ENCODE measurements around the gene KCTD18.

KCTD18 gene

DNA sequence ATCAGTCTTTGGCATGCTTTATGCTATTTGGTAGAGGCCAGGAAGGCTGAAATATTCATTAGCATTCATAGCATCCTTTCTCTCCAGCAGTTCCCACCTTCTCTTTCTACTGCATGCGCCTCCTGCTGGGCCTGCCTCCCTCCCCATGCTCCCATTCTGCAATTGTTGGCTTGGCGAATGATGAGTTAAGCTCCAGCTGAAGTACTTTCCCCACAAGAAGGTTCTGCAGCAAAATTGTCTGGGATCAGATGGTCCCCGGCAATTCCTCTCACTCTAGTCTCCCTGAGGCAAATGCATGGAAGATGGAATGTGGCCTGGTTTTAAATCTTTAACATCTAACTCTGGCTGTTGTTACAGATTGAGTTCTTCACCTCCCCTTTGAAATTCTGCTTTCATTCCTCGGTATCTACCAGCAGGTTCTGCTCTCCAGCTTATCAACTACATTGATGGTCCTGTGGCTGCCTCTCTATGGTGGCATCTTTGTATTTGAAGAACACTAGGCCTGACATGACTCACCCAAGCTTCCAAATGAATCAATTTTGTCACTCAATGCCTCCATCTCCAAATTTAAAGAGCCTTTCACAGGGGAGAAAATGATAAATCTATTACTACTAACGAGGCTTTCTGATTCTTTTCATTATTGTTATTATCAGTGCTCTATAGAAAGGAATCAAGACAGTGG is 55.9 kb downstream of the KCTD18 start:
- DNase-seq = no peak

DNA sequence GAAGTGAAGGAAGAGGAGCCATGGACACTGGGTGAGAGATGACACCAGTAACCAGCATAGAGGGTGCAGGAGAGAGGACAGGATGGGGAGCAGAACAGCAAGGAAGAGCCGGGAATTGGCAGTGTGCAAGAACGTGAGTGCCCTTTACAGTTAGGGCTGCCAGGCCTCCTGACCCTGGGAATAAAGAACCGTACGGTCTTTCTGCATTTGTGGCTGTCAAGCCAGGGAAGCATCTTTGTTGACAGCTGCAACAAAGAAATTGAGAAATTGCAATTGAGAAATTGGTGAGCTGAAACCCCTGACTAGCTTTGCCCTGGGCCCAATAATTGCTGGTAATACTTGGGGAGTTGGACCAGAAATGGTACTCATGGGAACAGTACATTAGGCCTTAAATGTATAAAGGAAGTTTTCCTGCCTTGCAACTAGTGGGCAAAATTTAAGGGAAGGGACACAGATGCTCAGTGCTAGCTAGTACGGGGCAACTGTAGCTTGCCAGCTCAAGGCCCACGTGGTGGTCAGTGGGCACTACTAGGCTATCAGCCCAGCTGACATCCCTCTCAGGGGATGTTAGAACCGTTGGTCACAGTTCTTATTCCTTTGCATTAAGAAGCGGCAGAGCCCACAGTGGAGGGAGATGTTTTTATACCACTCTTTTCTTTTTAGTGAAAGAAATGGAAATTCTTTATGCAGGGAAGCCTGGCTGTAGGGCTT is 56.6 kb downstream of the KCTD18 start:
- no peak for DNase-seq

DNA sequence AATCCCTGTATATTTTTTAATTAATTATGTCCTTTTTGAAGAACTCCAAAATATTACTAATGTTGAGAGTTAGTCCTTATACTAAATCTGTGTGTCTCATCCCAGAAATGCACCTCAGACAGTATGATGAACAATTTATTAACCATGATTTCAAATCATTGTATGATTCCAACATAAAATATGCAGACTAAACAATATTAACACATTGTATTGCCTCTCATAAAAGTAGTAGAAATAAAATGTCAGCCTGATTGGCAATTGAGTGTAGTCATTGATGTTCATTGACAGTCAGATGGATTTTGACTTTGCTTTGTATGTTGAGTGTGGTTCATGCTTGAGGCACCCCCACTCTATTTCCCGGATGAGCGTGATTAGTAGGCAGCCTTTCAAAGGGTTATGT is 57.5 kb downstream of the KCTD18 start:
- DNase-seq = no peak

DNA sequence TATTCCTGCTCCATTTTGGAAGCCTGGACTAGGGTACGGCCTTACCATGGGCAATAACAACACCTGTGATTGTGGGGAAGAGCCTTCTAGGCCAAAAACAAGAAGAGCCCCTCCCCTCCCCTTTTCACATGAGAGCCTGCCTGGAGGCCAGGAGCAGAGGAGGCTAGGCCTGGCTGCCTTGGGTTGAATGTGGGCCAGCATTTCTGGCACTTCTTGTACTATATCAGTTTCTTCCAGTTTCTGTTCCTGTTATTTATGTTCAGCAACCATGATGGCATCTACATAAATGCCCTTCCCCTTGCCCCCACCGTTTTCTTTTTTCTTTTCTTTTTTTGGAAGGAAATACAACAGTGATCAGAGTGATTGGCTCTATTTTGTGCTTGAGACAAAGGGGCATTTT is 58.4 kb downstream of the KCTD18 start:
- DNase-seq = no peak

DNA sequence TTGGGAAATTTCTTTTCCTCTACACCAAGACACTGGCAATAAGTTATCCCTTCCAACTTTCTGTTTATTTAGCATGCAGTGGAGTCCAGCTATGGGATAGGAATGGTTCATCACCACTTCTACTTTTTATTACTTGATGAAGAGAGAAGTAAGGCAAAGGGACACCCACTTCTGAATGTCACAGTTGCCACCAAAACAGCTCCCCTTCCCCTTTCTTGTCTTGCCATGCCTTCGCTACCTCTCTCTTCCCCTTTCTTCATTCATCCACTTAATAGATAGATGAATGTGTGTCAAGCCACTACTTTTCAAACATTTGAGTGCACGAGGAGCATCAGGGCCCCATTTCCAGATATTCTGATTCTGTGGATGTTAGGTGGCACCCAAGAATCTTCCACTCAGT is 59.6 kb downstream of the KCTD18 start:
- no peak for DNase-seq

DNA sequence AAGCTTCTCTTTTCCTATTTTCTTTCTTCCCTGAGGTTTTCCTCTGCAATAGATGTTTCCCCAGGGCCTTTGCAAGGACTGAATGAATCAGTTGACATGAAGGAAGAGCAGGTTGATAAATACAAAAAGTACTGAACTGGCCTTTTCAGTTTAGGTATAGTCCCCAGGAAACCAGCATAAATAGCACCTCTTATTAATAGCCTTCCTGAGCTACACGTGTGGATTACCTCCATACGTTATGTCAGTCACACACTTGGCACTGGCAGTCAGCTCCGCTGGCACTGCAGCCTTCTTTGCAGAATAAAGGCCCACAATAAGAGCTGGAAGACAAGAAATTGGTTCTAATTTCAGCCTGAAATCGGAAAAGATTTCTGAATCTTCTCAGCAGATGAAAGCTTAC is 60.7 kb downstream of the KCTD18 start:
- no peak for DNase-seq

DNA sequence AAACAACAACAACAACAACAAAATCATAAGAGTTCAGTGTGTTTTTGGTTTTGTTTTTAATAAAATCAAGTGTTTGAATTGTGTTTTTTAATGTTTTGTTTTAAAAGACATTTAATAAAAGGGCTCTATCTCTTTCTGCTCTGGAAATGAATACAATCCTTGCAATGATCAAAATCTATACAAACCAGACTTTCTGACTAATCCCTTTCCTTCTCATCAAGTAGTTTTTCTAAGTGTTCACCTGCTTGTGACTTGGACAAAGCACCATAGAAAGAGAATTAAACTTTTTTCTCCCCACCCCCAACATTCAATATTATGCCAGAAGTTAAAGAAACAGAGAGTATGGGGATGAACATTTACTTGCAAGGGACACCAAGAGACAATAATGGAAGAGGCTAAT is 61.4 kb downstream of the KCTD18 start:
- no peak for DNase-seq

DNA sequence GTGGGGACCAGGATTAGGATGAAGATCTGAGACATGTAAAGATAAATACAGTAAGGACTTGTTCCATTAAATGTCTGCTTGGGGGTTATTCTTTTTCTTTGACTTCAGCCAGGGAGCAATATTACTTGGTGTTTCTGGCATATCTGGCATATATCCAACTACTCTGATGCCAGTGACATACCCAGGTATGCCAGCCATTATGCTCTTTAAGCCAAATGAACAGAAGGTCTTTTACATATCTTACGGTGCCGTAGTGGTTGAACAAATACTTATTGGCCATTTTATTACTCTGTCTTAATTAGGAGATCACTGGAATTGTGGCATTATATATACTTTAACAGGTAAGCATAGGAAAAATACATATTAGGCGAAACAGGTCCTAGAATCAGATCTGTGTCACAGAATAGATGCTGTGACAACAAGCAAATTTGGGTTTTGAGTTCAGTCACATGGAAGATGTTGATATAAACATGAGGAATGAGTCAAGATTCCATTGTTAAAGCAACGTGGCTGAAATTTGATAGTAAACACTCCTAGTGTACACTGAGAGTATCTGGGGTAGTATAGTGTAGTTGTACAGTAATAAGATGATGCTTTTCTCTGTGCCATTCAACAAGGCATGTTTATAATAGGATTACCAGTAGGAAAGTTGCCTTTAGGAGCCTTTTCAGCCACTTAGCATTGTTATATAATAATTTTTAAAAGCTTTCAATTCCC is 62.6 kb downstream of the KCTD18 start:
- DNase-seq = no peak

DNA sequence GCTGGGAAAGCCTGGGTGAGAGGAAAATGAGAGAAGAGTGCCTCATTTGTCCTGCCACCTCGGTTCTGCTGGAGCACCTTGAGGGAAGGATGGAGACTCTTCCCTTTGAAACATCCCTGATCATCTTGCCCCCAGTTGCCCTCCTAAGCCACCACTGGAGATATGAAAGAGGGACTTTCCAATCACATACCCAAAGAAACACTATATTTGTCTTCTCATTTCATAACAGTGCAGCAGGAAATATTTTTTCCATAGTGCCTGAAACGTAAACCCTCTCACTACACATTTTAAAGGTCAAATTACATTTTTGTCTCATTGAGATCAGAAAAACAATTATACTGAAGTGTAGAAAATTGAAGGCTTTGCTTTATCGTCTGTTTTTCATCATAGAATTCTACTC is 63.3 kb downstream of the KCTD18 start:
- DNase-seq = no peak

DNA sequence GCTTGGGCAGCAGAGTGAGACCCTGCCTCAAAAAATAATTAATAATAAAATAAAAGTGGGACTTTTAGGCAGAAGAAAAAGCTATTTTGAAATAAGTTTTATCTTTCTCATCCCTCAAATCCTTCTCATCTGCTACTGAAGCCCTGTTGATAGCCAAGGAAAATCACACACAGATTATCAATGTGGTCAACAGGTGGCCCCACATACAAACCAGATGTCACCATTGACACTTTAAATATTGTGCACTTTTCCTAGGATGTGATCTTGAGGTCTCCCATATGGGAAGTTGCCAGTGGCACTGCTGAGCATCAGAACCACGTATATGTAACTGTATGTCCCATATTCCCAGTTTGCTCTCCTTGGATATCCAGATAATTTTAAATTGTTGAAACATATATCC is 64.6 kb downstream of the KCTD18 start:
- no peak for DNase-seq

DNA sequence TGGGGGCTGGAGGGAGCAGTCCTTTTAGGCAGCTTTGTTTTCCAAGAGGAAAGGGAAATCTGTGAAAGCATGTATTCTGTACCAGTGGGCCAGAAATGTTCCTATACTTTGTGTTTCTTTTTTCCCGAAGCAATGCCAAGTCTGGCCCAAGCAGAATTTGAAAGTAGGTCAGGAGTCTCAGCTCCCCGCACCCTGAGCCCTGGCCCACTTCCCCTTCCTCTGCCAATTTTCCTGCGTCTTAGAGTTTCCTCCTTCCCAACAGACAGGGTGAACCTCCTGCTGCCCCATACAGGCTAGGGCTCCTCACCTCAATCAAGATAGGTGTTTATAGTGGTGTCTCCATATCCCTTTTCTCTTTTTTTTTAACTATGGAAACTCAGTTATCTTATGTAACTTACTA is 65.3 kb downstream of the KCTD18 start:
- no peak for DNase-seq

DNA sequence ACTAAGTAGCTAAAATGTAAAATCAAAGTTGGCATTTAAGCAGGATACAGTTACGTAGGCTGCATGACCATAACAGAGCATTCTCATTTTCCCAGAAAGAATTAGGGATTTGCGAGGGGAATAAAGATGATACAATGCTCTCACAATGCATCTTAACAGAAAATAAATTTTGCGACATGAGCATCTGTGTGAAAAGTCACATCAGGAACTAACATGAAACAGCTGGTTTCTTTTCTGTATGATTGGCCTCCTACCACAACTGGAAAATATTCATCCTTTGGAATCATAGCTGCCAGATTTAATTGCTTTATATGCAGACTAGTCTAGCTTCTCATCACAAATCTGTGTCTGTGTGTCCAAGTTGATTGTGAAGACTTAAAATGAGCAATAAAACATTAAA is 66.0 kb downstream of the KCTD18 start:
- DNase-seq = no peak

DNA sequence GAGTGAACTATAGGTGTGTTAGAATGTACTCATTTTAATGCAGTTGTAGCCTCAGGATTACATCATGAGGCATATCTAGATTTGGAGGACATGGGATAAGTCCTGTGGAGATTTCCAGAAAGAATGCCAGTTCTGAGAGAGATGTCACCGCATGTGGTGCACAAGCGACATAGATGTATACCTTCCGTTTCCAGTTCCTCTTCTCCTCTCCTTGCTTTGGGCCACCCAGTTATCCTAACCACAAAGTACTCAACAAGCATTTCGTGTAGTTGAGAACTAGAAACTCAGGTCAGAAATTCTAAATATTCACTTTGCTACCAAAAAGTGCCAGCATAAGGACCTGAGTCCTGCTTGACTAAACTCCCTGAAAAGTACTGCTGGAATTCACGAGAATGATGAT is 66.5 kb downstream of the KCTD18 start:
- no peak for DNase-seq

DNA sequence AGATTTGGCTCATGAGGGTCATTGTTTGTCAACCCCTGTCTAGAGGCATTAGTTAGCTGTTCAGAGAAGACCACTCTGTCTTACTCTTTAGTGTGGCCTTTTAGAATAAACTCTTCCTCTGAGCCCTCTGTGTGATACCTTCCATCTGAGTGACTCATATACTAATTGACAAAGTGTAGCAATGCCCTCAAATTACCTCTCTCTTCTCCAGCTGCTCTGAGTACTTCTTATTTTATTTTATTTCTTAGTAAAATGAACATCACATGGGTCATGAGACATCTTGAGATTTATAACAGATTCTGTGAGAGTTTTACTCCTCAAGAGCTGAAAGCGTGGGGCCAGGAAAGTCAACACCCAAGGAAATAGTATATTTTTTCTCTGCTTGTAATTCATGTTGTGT is 67.4 kb downstream of the KCTD18 start:
- DNase-seq = peak; percentile 79

DNA sequence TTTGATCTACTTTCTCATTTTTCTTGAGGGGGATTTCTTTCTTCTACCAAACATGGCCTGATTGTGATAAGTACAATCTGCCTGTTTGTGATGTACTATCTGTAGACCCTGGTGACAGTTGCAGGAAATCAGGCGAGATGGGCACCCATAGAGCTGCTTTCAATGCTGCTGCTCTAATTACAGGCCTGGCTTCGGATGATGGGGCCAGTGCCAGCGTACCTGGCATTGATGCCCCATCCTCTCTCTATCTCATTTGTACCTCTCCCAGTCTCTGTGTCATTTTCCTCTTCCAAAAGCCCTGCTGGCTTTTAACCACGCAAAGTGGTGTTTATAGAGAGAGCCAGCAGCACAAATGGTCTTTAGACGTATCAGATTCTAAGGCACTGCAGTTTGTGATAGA is 69.9 kb downstream of the KCTD18 start:
- DNase-seq = no peak

All from fibroblast of upper back skin (primary cell).